Endodermal cell (in vitro differentiated cells): Measurements from ENCODE around the gene TSPAN18. TPM values are rescaled to one million over a fixed set of nuclear protein-coding genes. Genes with fewer than 3 reads are reported as not detected.

Experiments
- DNase-seq: peaks from one replicate; pipeline ENCODE4 v3.0.0-alpha.2; 2017
- H3K27ac ChIP-seq: 2 replicates; pipeline ENCODE4 v1.5.1; 2013; ENCODE audit warnings: mild to moderate bottlenecking, low read depth, low read length, moderate library complexity
- H3K27me3 ChIP-seq: 2 replicates; pipeline ENCODE4 v1.6.1; 2013; ENCODE audit warnings: mild to moderate bottlenecking, low read length, moderate library complexity; ENCODE audit not compliant: insufficient read depth, control insufficient read depth, poor library complexity, severe bottlenecking
- H3K36me3 ChIP-seq: 2 replicates; pipeline ENCODE4 v1.7.0; 2013; ENCODE audit warnings: mild to moderate bottlenecking, low read length, moderate library complexity; ENCODE audit not compliant: control insufficient read depth, insufficient read depth
- H3K4me1 ChIP-seq: one replicate; pipeline ENCODE4 v1.7.0; 2013; ENCODE audit warnings: low read length; ENCODE audit not compliant: control insufficient read depth, insufficient read depth
- H3K4me3 ChIP-seq: 2 replicates; pipeline ENCODE4 v1.5.1; 2013; ENCODE audit warnings: mild to moderate bottlenecking, low read length, moderate library complexity
- H3K9ac ChIP-seq: 2 replicates; pipeline ENCODE4 v1.6.1; 2013; ENCODE audit warnings: mild to moderate bottlenecking, low read length, moderate library complexity; ENCODE audit not compliant: poor library complexity, severe bottlenecking; ENCODE audit errors: extremely low read depth
- H3K9me3 ChIP-seq: 2 replicates; pipeline ENCODE4 v1.6.1; 2013; ENCODE audit warnings: mild to moderate bottlenecking, low read length, moderate library complexity; ENCODE audit not compliant: control insufficient read depth
- H3K27ac Mint-ChIP-seq: 2 replicates; pipeline ENCODE4 v1.8.0; 2020; ENCODE audit warnings: mixed read lengths
- H3K27me3 Mint-ChIP-seq: 2 replicates; pipeline ENCODE4 v1.8.0; 2021; ENCODE audit warnings: mild to moderate bottlenecking, mixed read lengths; ENCODE audit not compliant: insufficient read depth
- H3K36me3 Mint-ChIP-seq: 2 replicates; pipeline ENCODE4 v1.8.0; 2020; ENCODE audit warnings: low read depth, mixed read lengths
- H3K4me1 Mint-ChIP-seq: 2 replicates; pipeline ENCODE4 v1.8.0; 2020; ENCODE audit warnings: mixed read lengths
- H3K4me3 Mint-ChIP-seq: 2 replicates; pipeline ENCODE4 v1.8.0; 2020; ENCODE audit warnings: mild to moderate bottlenecking, moderate library complexity, mixed read lengths
- H3K9me3 Mint-ChIP-seq: 2 replicates; pipeline ENCODE4 v1.8.0; 2020; ENCODE audit warnings: mild to moderate bottlenecking, mixed read lengths
- WGBS, 2 experiments: methylation state at CpG; one replicate each; pipeline versions ENCODE4 v1.1.5 to v1.1.7; 2013; ENCODE audit warnings: missing lambda C conversion rate in 2 of 2, mixed read lengths in 1 of 2; ENCODE audit not compliant: insufficient coverage in 1 of 2, insufficient read length in 1 of 2; 5-methylcytosine and 5-hydroxymethylcytosine counted together
- total RNA-seq, 2 donors: library from RNA; stranded (reverse); fragmentation: NEBNext Ultra II Directional in 1 of 2; extraction: Animal tissue kit (Norgen Biotek cat#: 25700) in 1 of 2; gene quantifications; 2 replicates in 1 of 2; 3 replicates in 1 of 2; pipeline ENCODE4 v1.2.1, GENCODE V29; 2021
- TF ChIP-seq, protein P1 (sequence below): fragments of 200-600 bp; sonication (generic); conservative IDR thresholded peaks from 2 replicates; pipeline ENCODE4 v1.5.0; 2021; ENCODE audit warnings: antibody characterized with exemption, mild to moderate bottlenecking

Gene TSPAN18
- total RNA-seq, 2 donors from 2014 or later, result 28.0 to 28.7 TPM

DNA sequence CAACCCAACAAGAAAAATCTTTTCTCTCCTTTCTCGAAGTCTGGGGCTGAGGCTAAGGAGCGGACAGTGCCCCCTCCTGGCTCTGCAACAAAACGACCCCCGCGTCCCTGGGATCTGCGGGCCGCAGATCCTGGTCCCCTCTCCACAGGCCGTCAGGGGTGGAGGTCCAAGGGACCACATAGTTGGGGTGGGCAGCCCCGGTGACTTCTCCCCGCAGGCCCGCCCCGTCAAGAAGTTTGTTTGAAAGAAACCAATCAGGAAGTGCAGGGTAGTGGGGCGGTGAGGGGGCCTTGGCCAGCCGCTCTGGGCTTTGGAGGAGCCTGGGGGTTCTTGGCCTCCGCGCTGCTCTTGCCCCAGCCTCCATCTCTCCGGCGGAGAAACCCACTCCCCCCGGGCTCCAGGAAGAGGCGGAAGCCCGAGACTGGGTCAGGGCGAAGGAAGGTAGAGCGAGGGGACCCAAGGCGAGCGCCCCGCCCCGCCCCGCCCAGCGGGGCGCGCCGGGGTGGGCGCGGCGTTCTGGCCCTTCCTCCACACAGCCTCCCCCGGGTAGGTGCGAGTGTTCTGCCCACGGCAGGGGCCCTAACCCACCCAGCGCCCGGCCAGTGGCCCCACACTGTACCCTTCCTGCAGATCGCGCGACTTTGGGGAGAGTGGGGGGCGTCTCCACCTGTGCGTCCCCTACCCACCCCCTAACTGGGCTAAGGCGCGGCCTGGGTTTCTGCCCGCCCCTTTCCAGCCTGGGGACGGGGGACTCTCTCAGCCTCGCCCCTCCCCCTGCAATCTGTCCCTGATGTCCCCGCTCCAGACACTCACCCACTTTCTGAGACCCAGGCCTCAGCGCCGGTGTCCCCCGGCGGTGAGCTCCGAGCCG, 222.6 kb downstream of the TSPAN18 start:
- Histone ChIP-seq H3K9me3 (no peaks in the 10 kb centered on the region), H3K4me1 (peaks cover 14% of the 10 kb centered on the region), H3K4me3 (peak overlapping the region; percentile 86), H3K27ac (peak overlapping the region; percentile 82), H3K9ac (peak overlapping the region; percentile 82), H3K36me3 (peaks cover 36% of the 10 kb centered on the region), H3K27me3 (no peaks in the 10 kb centered on the region)
- TF ChIP-seq, protein P1, sequence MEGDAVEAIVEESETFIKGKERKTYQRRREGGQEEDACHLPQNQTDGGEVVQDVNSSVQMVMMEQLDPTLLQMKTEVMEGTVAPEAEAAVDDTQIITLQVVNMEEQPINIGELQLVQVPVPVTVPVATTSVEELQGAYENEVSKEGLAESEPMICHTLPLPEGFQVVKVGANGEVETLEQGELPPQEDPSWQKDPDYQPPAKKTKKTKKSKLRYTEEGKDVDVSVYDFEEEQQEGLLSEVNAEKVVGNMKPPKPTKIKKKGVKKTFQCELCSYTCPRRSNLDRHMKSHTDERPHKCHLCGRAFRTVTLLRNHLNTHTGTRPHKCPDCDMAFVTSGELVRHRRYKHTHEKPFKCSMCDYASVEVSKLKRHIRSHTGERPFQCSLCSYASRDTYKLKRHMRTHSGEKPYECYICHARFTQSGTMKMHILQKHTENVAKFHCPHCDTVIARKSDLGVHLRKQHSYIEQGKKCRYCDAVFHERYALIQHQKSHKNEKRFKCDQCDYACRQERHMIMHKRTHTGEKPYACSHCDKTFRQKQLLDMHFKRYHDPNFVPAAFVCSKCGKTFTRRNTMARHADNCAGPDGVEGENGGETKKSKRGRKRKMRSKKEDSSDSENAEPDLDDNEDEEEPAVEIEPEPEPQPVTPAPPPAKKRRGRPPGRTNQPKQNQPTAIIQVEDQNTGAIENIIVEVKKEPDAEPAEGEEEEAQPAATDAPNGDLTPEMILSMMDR, result peak; percentile 90
- DNase-seq, result peak; percentile 89
- Mint-ChIP-seq H3K27me3 (no peaks in the 10 kb centered on the region), H3K9me3 (no peaks in the 10 kb centered on the region), H3K4me1 (peaks cover 37% of the 10 kb centered on the region), H3K27ac (no peak overlapping the region), H3K4me3 (peak overlapping the region; percentile 81), H3K36me3 (peaks cover 19% of the 10 kb centered on the region)
- WGBS, 2 experiments, result 3 to 4% methylated on average over 4 to 57 of the region's 57 CpGs

DNA sequence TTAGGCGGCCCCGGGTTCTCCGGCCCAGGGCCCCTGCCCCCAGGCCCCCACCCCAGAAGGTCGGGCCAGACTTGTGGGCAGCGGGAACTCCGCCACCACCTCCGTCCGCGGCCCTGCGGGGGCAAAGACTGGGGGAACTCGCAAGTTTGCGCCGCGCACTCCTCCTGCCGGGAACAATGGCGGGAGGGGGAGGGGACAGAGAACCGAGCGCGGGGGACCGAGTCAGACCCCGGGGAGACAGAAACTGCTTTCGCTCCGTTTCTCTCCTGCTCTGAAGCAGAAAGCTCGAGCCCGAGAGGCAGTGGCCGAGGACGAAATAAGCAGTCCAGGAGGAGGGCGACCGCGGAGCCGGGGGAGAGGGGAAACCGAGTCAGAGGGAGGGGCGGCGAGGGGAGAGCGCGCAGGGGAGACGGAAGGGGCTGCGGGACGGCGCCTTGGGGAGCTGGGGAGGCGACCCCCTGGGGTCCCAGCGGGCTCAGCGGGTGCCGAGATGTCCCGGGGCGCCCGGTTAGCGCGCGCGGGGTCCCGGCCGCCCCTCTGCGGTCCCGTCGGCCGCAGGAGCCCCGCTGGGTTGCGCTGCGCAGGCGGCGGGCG, 223.4 kb downstream of the TSPAN18 start:
- Mint-ChIP-seq H3K4me1 (peaks cover 37% of the 10 kb centered on the region), H3K4me3 (peak overlapping the region; percentile 81), H3K36me3 (peaks cover 14% of the 10 kb centered on the region), H3K27me3 (no peaks in the 10 kb centered on the region), H3K9me3 (no peaks in the 10 kb centered on the region), H3K27ac (peak overlapping the region; percentile 76)
- WGBS, 2 experiments, result 0 to 2% methylated on average over 15 to 63 of the region's 63 CpGs
- H3K36me3 ChIP-seq, result peaks cover 31% of the 10 kb centered on the region
- TF ChIP-seq, protein P1, result no peak
- H3K4me3 ChIP-seq, result peak overlapping the region; percentile 86
- peak; percentile 85 for DNase-seq
- H3K4me1 ChIP-seq, result peaks cover 19% of the 10 kb centered on the region
- H3K9me3 ChIP-seq, result no peaks in the 10 kb centered on the region
- H3K27me3 ChIP-seq, result no peaks in the 10 kb centered on the region
- peak overlapping the region; percentile 82 for H3K27ac ChIP-seq
- H3K9ac ChIP-seq, result peak overlapping the region; percentile 82

DNA sequence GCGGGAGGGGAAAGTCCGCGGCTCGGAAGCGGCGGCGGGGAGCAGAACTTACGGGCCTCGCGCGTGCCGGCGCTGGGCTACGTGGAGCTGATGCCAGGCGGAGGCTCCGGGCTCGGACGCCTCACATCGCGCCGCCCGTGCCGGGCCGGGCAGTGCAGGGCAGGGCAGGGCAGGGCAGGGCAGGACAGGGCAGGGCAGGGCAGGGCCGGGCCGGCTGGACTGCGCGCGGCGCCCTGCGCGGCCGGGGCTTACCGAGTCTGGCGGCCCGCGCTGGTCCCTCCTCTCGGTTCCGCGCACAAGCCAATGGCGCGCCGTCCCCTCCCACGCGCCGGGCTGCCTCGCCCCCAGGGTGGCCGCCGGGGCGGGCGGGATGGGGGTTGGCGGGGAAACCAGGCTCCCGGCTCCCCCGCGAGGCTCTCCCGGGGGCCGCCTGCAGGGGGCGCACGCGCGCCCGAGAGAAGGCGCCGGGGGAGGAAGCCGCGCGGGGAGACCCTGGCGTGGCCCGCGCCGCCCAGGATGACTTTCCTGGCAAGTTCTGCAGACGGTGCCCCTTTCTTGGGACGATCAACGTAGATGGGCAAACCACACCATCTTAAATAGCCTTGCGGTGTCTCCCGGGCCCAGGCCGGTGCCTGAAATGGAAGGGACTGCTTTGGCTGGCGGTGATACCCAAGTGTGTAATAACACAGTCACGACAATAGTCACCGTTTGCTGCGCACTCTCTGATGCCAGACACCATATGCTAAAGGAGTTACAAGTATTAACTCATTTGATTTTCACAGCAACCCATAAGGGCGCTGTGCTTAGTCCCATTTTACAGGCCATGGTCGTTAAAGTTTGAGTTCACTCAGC, 224.1 kb downstream of the TSPAN18 start, which contains the start of gene TP53I11:
TP53I11 (minus strand) TSS at position 259 of the 852 bp plus-strand sequence. CDS start 12,548 bp downstream, outside the sequence.
- H3K27ac Mint-ChIP-seq, result peak within 1 kb of the TSS; percentile 76
- no peaks in the 10 kb centered on the region for H3K9me3 Mint-ChIP-seq
- peak within 1 kb of the TSS; percentile 82 for H3K9ac ChIP-seq
- peak; percentile 88 for DNase-seq
- no peaks in the 10 kb centered on the region for H3K9me3 ChIP-seq
- peaks cover 27% of the 10 kb centered on the region for H3K36me3 ChIP-seq
- TF ChIP-seq, protein P1, result peak; percentile 99
- H3K27me3 ChIP-seq, result no peaks in the 10 kb centered on the region
- H3K4me1 ChIP-seq, result peaks cover 19% of the 10 kb centered on the region
- H3K4me3 ChIP-seq, result peak within 1 kb of the TSS; percentile 86
- peak within 1 kb of the TSS; percentile 82 for H3K27ac ChIP-seq
- peaks cover 40% of the 10 kb centered on the region for H3K4me1 Mint-ChIP-seq
- no peaks in the 10 kb centered on the region for H3K27me3 Mint-ChIP-seq
- 12 to 28% methylated on average over 22 to 83 of the region's 83 CpGs for WGBS, 2 experiments
- peak within 1 kb of the TSS; percentile 81 for H3K4me3 Mint-ChIP-seq
- peaks cover 12% of the 10 kb centered on the region for H3K36me3 Mint-ChIP-seq
